ENCODE measurements around the gene IFIT3.

DNA sequence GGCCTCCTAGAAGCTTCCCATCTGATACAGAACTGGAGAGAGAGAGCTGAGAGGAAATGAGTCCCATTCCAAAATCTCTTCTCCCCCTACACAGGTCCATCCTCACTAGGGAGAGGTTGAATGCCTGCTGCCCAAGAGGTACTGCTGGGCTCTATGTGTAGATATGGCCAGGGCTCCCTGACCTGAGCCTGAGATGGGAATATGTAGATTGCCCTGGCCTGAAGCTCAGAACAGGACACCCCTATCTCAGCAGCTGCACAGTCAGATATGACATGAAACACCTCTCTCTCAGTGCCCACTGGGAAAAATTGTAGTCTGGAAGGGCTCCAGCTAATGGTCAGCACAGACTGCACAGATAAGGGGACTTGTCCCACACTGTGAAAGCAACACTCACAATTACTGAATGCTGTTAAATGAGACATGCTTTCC, 46.9 kb downstream of the IFIT3 start:
- TF ChIP-seq YY1 (IDR thresholded peaks at IDR 0.05; ENCODE audit: insufficient read depth, insufficient read length) = no peak
- TF ChIP-seq SUZ12 (IDR thresholded peaks at IDR 0.05; ENCODE audit: extremely low read depth, insufficient read depth, insufficient read length) = no peak
- no peak for TF ChIP-seq ZNF274 (IDR thresholded peaks at IDR 0.05; ENCODE audit: low read depth, low read length)

All from NT2/D1 (cell line).